ENCODE data around the gene ATP8A1. TPM values are rescaled to one million over a fixed set of nuclear protein-coding genes. Genes with fewer than 3 reads are reported as not detected.

The ATP8A1 gene
- total RNA-seq, 4 donors from 2014 or later: 6.2 to 10.8 (median 7.1) TPM

GRCh38 chr4:42398871-42399331, 258.0 kb downstream of the ATP8A1 start:
- DNase-seq (ENCODE audit: extremely low spot score): no peak
- H3K36me3 ChIP-seq: no peaks in the 10 kb centered on the region
- H3K27me3 ChIP-seq: peaks cover 0 to 76% (median 18%) of the 10 kb centered on the region in 4 donors
- H3K27ac ChIP-seq (replicated peaks in 1 of 4): peak overlapping the region; percentile 34 to 76 (median 71)
- peak overlapping the region; percentile 56 to 64 (median 60) for H3K4me3 ChIP-seq
- TF ChIP-seq EP300 (IDR thresholded peaks at IDR 0.05): no peak
- no peak for TF ChIP-seq POLR2AphosphoS5 (IDR thresholded peaks at IDR 0.05)
- TF ChIP-seq POLR2A (IDR thresholded peaks at IDR 0.05; ENCODE audit: low read depth): no peak
- TF ChIP-seq, protein P1, sequence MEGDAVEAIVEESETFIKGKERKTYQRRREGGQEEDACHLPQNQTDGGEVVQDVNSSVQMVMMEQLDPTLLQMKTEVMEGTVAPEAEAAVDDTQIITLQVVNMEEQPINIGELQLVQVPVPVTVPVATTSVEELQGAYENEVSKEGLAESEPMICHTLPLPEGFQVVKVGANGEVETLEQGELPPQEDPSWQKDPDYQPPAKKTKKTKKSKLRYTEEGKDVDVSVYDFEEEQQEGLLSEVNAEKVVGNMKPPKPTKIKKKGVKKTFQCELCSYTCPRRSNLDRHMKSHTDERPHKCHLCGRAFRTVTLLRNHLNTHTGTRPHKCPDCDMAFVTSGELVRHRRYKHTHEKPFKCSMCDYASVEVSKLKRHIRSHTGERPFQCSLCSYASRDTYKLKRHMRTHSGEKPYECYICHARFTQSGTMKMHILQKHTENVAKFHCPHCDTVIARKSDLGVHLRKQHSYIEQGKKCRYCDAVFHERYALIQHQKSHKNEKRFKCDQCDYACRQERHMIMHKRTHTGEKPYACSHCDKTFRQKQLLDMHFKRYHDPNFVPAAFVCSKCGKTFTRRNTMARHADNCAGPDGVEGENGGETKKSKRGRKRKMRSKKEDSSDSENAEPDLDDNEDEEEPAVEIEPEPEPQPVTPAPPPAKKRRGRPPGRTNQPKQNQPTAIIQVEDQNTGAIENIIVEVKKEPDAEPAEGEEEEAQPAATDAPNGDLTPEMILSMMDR (IDR thresholded peaks at IDR 0.05): no peak
- no peaks in the 10 kb centered on the region for H3K9me3 ChIP-seq
- WGBS: 16% methylated on average over 24 of the region's 24 CpGs
- intact Hi-C loops (cut with DNase I): loop anchor here (10.0 kb wide), 1 partner anchor 116 kb away; no protein-coding TSS in a partner anchor
- H3K4me1 ChIP-seq: peaks cover 11 to 31% (median 29%) of the 10 kb centered on the region in 4 donors

GRCh38 chr4:42398171-42398870, 258.6 kb downstream of the ATP8A1 start:
- Histone ChIP-seq H3K4me1 (peaks cover 11 to 31% (median 29%) of the 10 kb centered on the region in 4 donors), H3K9me3 (no peaks in the 10 kb centered on the region), H3K27ac (replicated peaks in 1 of 4) (peak overlapping the region; percentile 34 to 76 (median 71)), H3K27me3 (peaks cover 0 to 71% (median 18%) of the 10 kb centered on the region in 4 donors), H3K4me3 (peak overlapping the region; percentile 56 to 64 (median 60)), H3K36me3 (no peaks in the 10 kb centered on the region)
- no peak for DNase-seq (ENCODE audit: extremely low spot score)
- TF ChIP-seq, protein P1 (IDR thresholded peaks at IDR 0.05): no peak
- TF ChIP-seq POLR2A (IDR thresholded peaks at IDR 0.05; ENCODE audit: low read depth) (no peak), POLR2AphosphoS5 (IDR thresholded peaks at IDR 0.05) (no peak), EP300 (IDR thresholded peaks at IDR 0.05) (no peak)
- intact Hi-C loops (cut with DNase I): loop anchor here (10.0 kb wide), 1 partner anchor 116 kb away; no protein-coding TSS in a partner anchor
- WGBS: 3% methylated on average over 34 of the region's 60 CpGs

- H3K4me1 ChIP-seq: peaks cover 11 to 31% (median 29%) of the 10 kb centered on the region in 4 donors
- H3K27ac ChIP-seq (replicated peaks in 1 of 4): peak overlapping the region; percentile 34 to 76 (median 71)
- intact Hi-C loops (cut with DNase I): loop anchor here (10.0 kb wide), 1 partner anchor 117 kb away; no protein-coding TSS in a partner anchor
- H3K9me3 ChIP-seq: no peaks in the 10 kb centered on the region
- H3K4me3 ChIP-seq: peak overlapping the region; percentile 56 to 64 (median 60)
- no CpG with 5 or more reads among the region's 52 CpGs for WGBS
- no peak for DNase-seq (ENCODE audit: extremely low spot score)
- H3K36me3 ChIP-seq: no peaks in the 10 kb centered on the region
- peaks cover 0 to 65% (median 18%) of the 10 kb centered on the region in 4 donors for H3K27me3 ChIP-seq
- no peak for TF ChIP-seq POLR2A (IDR thresholded peaks at IDR 0.05; ENCODE audit: low read depth)
- TF ChIP-seq POLR2AphosphoS5 (IDR thresholded peaks at IDR 0.05): no peak
- TF ChIP-seq, protein P1 (IDR thresholded peaks at IDR 0.05): no peak
- no peak for TF ChIP-seq EP300 (IDR thresholded peaks at IDR 0.05)
These were observed 259.2 kb downstream of the ATP8A1 start for GRCh38 chr4:42397635-42398170.

DNA sequence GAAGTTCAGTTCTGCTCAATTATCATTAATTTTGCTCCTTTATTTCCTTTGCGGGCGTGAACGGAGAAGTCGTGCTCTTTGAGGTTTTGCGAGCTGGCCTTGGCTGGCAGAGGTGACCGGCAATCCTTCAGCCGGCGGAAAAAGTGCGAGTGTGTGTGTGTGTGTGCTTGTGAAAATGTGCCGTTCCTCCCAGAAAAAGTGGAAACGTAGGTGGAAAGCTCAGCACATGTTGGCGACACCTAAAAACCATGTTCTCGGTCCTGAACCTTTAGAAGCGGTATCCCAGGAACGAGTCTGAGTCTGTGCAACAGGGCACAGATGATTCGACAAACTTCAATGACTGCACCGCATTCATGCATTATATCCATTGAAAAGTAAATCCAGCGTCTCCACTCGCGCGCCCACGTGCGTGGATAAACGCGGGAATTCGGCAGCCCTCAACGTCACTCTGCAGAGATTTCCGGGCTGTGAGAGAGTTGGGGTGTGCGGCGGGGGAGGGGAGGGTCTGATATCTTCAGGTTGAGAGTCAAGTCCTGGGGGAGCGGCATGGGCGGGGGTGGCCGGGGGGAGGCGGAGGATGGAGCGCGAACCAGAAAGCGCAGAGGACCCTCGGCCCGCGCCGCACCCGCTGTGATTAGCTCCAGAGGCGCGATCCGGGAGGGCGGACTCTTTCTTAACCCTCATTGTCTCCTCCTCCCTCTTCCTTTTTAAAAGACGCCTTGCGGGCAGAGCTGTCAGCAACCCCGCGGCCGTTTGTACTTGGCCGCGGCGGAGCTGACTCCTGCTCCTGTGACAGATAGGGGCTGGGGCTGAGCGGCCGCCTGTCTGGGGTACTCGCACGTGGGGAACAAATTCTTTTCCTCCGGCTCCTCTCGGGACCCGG, 259.9 kb downstream of the ATP8A1 start, which contains the start of gene SHISA3:
SHISA3 (plus strand) TSS at position 737 of the 883 bp plus-strand sequence. CDS start 569 bp downstream, outside the sequence.
- Histone ChIP-seq H3K27ac (replicated peaks in 1 of 4) (peak within 1 kb of the TSS; percentile 34 to 76 (median 71)), H3K4me3 (peak within 1 kb of the TSS; percentile 56 to 64 (median 60)), H3K36me3 (no peaks in the 10 kb centered on the region), H3K27me3 (peaks cover 0 to 61% (median 18%) of the 10 kb centered on the region in 4 donors), H3K4me1 (peaks cover 11 to 31% (median 29%) of the 10 kb centered on the region in 4 donors), H3K9me3 (no peaks in the 10 kb centered on the region)
- no peak for DNase-seq (ENCODE audit: extremely low spot score)
- TF ChIP-seq, protein P1 (IDR thresholded peaks at IDR 0.05): no peak
- no peak for TF ChIP-seq POLR2AphosphoS5 (IDR thresholded peaks at IDR 0.05)
- no peak for TF ChIP-seq EP300 (IDR thresholded peaks at IDR 0.05)
- no peak for TF ChIP-seq POLR2A (IDR thresholded peaks at IDR 0.05; ENCODE audit: low read depth)
- WGBS: 14% methylated on average over 48 of the region's 61 CpGs
- intact Hi-C loops (cut with DNase I): loop anchor here (10.0 kb wide), 1 partner anchor 118 kb away; no protein-coding TSS in a partner anchor

Data from esophagus muscularis mucosa (tissue), 4 donors.